Measurements from ENCODE around the gene ARHGAP15.

The ARHGAP15 gene

DNA sequence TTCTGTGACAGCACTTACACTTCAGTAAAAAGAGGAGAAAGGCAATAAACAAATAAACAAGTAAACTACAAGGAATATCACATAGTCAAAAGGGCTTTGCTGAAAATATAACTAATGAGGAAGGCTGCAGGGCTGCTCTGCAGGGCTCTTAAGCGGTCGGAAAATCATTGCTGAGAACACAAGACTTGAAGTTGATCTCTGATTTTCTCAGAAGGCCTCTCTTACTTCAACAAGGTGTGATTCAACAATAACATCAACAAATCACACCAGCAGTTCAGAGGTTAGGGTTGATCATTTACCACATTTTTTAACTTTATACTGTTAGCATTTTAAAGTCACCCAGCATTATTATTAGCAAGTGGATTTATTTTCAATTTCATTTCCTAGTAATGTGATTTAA is 215.6 kb downstream of the ARHGAP15 start:
- TF ChIP-seq CTCF (IDR thresholded peaks at IDR 0.05; ENCODE audit: low read depth, low read length): no peak
- Histone ChIP-seq H3K36me3 (no peaks in the 10 kb centered on the region), H3K27ac (peak overlapping the region; percentile 12; the same call in 1 of the 2 replicates), H3K4me3 (ENCODE audit: low read depth, low read length) (no peak overlapping the region), H3K27me3 (ENCODE audit: insufficient read depth, low read depth, severe bottlenecking) (no peaks in the 10 kb centered on the region), H3K9me3 (ENCODE audit: severe bottlenecking) (no peaks in the 10 kb centered on the region)
- DNase-seq: no peak

- H3K36me3 ChIP-seq: no peaks in the 10 kb centered on the region
- TF ChIP-seq CTCF (IDR thresholded peaks at IDR 0.05; ENCODE audit: low read depth, low read length): no peak
- H3K4me3 ChIP-seq (ENCODE audit: low read depth, low read length): no peak overlapping the region
- H3K9me3 ChIP-seq (ENCODE audit: severe bottlenecking): no peaks in the 10 kb centered on the region
- no peaks in the 10 kb centered on the region for H3K27me3 ChIP-seq (ENCODE audit: insufficient read depth, low read depth, severe bottlenecking)
- no peak for DNase-seq
- H3K27ac ChIP-seq: no peak overlapping the region
Measured at GRCh38 chr2:143345887-143346787, 216.9 kb downstream of the ARHGAP15 start.

DNA sequence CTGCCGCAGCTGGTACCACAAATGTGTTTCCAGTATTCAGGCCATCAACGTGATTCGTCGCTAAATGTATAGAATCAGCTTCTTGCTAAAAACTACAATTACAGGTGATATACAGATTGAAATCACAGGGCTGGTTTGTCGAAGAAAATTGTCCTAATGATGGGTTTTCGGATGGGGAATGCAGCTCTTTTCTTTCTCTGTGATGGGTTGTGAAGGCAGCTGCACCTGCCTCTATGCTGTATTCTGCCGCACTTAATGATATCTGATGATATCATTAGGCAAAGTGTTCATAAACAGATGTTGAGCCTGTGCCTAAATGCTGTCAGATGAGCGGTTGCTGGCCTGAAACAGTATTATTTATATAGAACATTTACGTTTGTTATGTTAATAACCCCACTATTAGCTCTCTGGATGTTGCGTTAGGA is 218.1 kb downstream of the ARHGAP15 start:
- Histone ChIP-seq H3K36me3 (no peaks in the 10 kb centered on the region), H3K9me3 (ENCODE audit: severe bottlenecking) (no peaks in the 10 kb centered on the region), H3K27ac (no peak overlapping the region), H3K27me3 (ENCODE audit: insufficient read depth, low read depth, severe bottlenecking) (no peaks in the 10 kb centered on the region), H3K4me3 (ENCODE audit: low read depth, low read length) (no peak overlapping the region)
- no peak for DNase-seq
- TF ChIP-seq CTCF (IDR thresholded peaks at IDR 0.05; ENCODE audit: low read depth, low read length): no peak

- Histone ChIP-seq H3K9me3 (ENCODE audit: severe bottlenecking) (no peaks in the 10 kb centered on the region), H3K27me3 (ENCODE audit: insufficient read depth, low read depth, severe bottlenecking) (no peaks in the 10 kb centered on the region), H3K36me3 (no peaks in the 10 kb centered on the region), H3K27ac (no peak overlapping the region), H3K4me3 (ENCODE audit: low read depth, low read length) (no peak overlapping the region)
- TF ChIP-seq CTCF (IDR thresholded peaks at IDR 0.05; ENCODE audit: low read depth, low read length): no peak
- DNase-seq: no peak
Measured at GRCh38 chr2:143347901-143348414, 218.7 kb downstream of the ARHGAP15 start.

DNA sequence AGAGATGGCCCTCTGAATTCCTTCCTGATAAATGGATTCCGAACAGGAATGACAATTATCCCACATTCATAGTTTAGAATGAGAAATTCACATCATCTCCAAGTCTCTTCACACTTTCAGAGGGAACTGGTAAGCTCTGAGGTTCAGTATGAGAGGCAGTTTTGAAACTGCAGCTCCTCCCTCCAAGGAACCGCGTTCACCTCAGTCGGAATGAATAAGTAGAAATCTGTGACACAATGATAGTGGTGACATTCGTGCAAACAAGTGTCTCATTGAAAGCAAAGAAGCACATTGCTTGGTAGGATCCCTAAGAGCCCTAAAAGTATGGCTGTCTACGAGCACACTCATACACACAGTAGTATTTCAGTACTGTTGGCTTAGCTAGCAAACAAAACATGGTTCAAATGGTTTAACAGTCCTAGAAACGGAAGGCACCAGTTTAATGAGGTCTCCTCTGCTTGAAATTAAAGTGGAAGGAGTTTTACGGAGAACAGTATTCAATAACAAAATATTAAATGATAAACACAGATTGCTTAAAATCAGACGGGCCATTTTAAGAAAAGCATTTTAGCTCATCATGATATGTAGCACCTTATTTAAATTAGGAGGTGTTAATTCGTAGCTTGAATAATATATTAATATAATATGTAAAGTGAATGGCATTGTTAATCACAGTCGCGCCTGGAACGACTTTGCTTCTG is 225.0 kb downstream of the ARHGAP15 start:
- TF ChIP-seq CTCF (IDR thresholded peaks at IDR 0.05; ENCODE audit: low read depth, low read length): no peak
- H3K27me3 ChIP-seq (ENCODE audit: insufficient read depth, low read depth, severe bottlenecking): no peaks in the 10 kb centered on the region

More for the DNA sequence above, 225.0 kb downstream of the ARHGAP15 start:
- H3K9me3 ChIP-seq (ENCODE audit: severe bottlenecking): no peaks in the 10 kb centered on the region
- H3K27ac ChIP-seq: no peak overlapping the region
- H3K4me3 ChIP-seq (ENCODE audit: low read depth, low read length): no peak overlapping the region
- DNase-seq: no peak
- H3K36me3 ChIP-seq: no peaks in the 10 kb centered on the region
